GM12878 (cell line): ENCODE measurements around the gene USP2. TPM values are rescaled to one million over a fixed set of nuclear protein-coding genes. Genes with fewer than 3 reads are reported as not detected.

Source experiments
- ATAC-seq: fragments of 200-7000 bp; cut with Tn5 transposase; 3 replicates; pipeline ENCODE4 v1.9.1; 2020; ENCODE audit warnings: mild to moderate bottlenecking, moderate library complexity
- BruUV-seq: library from RNA; stranded (reverse); fragments of 400-500 nt; replicated peaks from 2 replicates; lab custom pipeline; 2021; lab: Mats Ljungman, UMichigan
- CTCF ChIA-PET: fragments of 300-600 bp; sonication (Branson Sonifier 250); formaldehyde crosslinking; extraction: SDS; loops from one replicate; lab custom pipeline; 2021; ENCODE audit warnings: inconsistent platforms; lab: Yijun Ruan, JAX
- POLR2A ChIA-PET: fragments of 350-600 bp; formaldehyde crosslinking; extraction: SDS; loops from one replicate; lab custom pipeline; 2021; ENCODE audit warnings: inconsistent platforms; lab: Charles Lee
- RAD21 ChIA-PET: fragments of 300-600 bp; sonication (Branson Sonifier 250); formaldehyde crosslinking; loops from one replicate; lab custom pipeline; 2023; ENCODE audit warnings: antibody characterized with exemption; ENCODE audit not compliant: unreplicated experiment; lab: Charles Lee
- SMC1A ChIA-PET: fragments of 300-600 bp; sonication (Branson Sonifier 250); formaldehyde crosslinking; loops from one replicate; lab custom pipeline; 2023; ENCODE audit not compliant: unreplicated experiment, uncharacterized antibody; lab: Charles Lee
- DNase-seq: peaks from one replicate; pipeline ENCODE4 v3.0.0-alpha.2; 2011; ENCODE audit warnings: low read depth, low spot score
- FAIRE-seq: peaks from 3 replicates; lab custom pipeline; 2011; peaks lifted over from hg19 to GRCh38; lab: Jason Lieb, UNC
- H2AFZ ChIP-seq: 2 replicates; pipeline ENCODE4 v1.6.0; 2011; ENCODE audit warnings: low read depth, low read length, control low read depth; ENCODE audit not compliant: control insufficient read depth
- H3K27ac ChIP-seq: 2 replicates; pipeline ENCODE4 v1.5.1; 2011; ENCODE audit warnings: control low read depth; ENCODE audit not compliant: control insufficient read depth, insufficient read depth
- H3K27me3 ChIP-seq, 2 experiments: replicated peaks in 1 of 2; 2 replicates each; pipeline versions ENCODE4 v1.6.0 to v1.6.1; 2011; ENCODE audit warnings: low read length in 1 of 2; ENCODE audit not compliant: control insufficient read depth in 2 of 2, insufficient read depth in 2 of 2
- H3K36me3 ChIP-seq, 2 experiments: 2 replicates each; pipeline ENCODE4 v1.5.1; 2011; ENCODE audit warnings: low read length in 1 of 2; ENCODE audit not compliant: control insufficient read depth in 2 of 2, insufficient read depth in 2 of 2
- H3K4me1 ChIP-seq: 2 replicates; pipeline ENCODE4 v1.6.1; 2011; ENCODE audit warnings: mild to moderate bottlenecking, low read length, moderate library complexity, mixed read lengths; ENCODE audit not compliant: control insufficient read depth, insufficient read depth
- H3K4me2 ChIP-seq: 2 replicates; pipeline ENCODE4 v1.6.0; 2011; ENCODE audit warnings: control low read depth; ENCODE audit not compliant: control insufficient read depth, insufficient read depth
- H3K4me3 ChIP-seq: fragments of 200-600 bp; sonication (generic); 2 replicates; pipeline ENCODE4 v1.5.1; 2016
- H3K79me2 ChIP-seq: 2 replicates; pipeline ENCODE4 v1.6.0; 2011; ENCODE audit warnings: low read length; ENCODE audit not compliant: control insufficient read depth, insufficient read depth
- H3K9ac ChIP-seq: 2 replicates; pipeline ENCODE4 v1.8.0; 2011; ENCODE audit warnings: low read length, control low read depth, mixed read lengths; ENCODE audit not compliant: control insufficient read depth, insufficient read depth
- H3K9me3 ChIP-seq: replicated peaks from 3 replicates; pipeline ENCODE4 v1.5.1; 2011; ENCODE audit warnings: mild to moderate bottlenecking, low read length; ENCODE audit not compliant: control insufficient read depth, insufficient read depth
- H4K20me1 ChIP-seq: 2 replicates; pipeline ENCODE4 v1.6.0; 2011; ENCODE audit not compliant: control insufficient read depth, insufficient read depth
- ASH2L ChIP-seq: fragments of 300-600, 200-600 bp; sonication (generic); IDR thresholded peaks from 2 replicates; pipeline ENCODE4 v1.6.1; 2017; ENCODE audit warnings: low read depth, mild to moderate bottlenecking, borderline replicate concordance
- ATF7 ChIP-seq: fragments of 450-650 bp; IDR thresholded peaks from 2 replicates; pipeline ENCODE4 v1.6.1; 2016; ENCODE audit warnings: low read depth, mild to moderate bottlenecking
- CBFB ChIP-seq: IDR thresholded peaks from 2 replicates; pipeline ENCODE4 v1.6.1; 2016; ENCODE audit warnings: antibody characterized with exemption, low read depth
- CHD2 ChIP-seq: IDR thresholded peaks from 2 replicates; pipeline ENCODE4 v1.6.1; 2011; ENCODE audit warnings: low read depth, low read length, improper control_type of control experiment, borderline replicate concordance
- DPF2 ChIP-seq: fragments of 450-650 bp; IDR thresholded peaks from 2 replicates; pipeline ENCODE4 v1.6.1; 2017; ENCODE audit warnings: mild to moderate bottlenecking
- EGR1 ChIP-seq, 2 experiments: IDR thresholded peaks; 1 replicate in 1 of 2; 2 replicates in 1 of 2; pipeline ENCODE4 v1.6.1; 2011 to 2012; ENCODE audit warnings: low read depth in 2 of 2, low read length in 2 of 2, borderline replicate concordance in 1 of 2, mild to moderate bottlenecking in 1 of 2, moderate library complexity in 1 of 2
- ESRRA ChIP-seq: IDR thresholded peaks from 2 replicates; pipeline ENCODE4 v1.6.1; 2012; ENCODE audit warnings: mild to moderate bottlenecking, low read length, improper control_type of control experiment
- IKZF1 ChIP-seq: fragments of 450-650 bp; conservative IDR thresholded peaks from 2 replicates; pipeline ENCODE4 v1.6.1; 2017; ENCODE audit warnings: antibody characterized with exemption, mild to moderate bottlenecking
- LARP7 ChIP-seq: fragments of 450-650 bp; IDR thresholded peaks from 2 replicates; pipeline ENCODE4 v1.6.1; 2017; ENCODE audit warnings: mild to moderate bottlenecking
- MEF2B ChIP-seq: fragments of 450-650 bp; IDR thresholded peaks from 2 replicates; pipeline ENCODE4 v1.6.1; 2018; ENCODE audit warnings: mild to moderate bottlenecking, moderate library complexity; ENCODE audit not compliant: partially characterized antibody, poor library complexity, severe bottlenecking
- NR2F1 ChIP-seq: fragments of 450-650 bp; conservative IDR thresholded peaks from 2 replicates; pipeline ENCODE4 v1.6.1; 2017; ENCODE audit warnings: mild to moderate bottlenecking
- PAX5 ChIP-seq: IDR thresholded peaks from 2 replicates; pipeline ENCODE4 v1.6.1; 2011; ENCODE audit warnings: low read depth, low read length, borderline replicate concordance
- RAD21 ChIP-seq: IDR thresholded peaks from 2 replicates; pipeline ENCODE4 v1.6.1; 2011; ENCODE audit warnings: mild to moderate bottlenecking, low read depth, low read length, moderate library complexity; ENCODE audit not compliant: insufficient read depth
- RB1 ChIP-seq: fragments of 450-650 bp; formaldehyde crosslinking; IDR thresholded peaks from 2 replicates; pipeline ENCODE4 v1.6.1; 2017; ENCODE audit warnings: mild to moderate bottlenecking, borderline replicate concordance
- SKIL ChIP-seq: fragments of 450-650 bp; IDR thresholded peaks from 2 replicates; pipeline ENCODE4 v1.6.1; 2017; ENCODE audit warnings: mild to moderate bottlenecking, low read depth, inconsistent platforms; ENCODE audit not compliant: poor library complexity, severe bottlenecking
- SMC3 ChIP-seq: IDR thresholded peaks from 2 replicates; pipeline ENCODE4 v1.6.1; 2011; ENCODE audit warnings: low read length, improper control_type of control experiment, borderline replicate concordance
- SPI1 ChIP-seq: IDR thresholded peaks from 2 replicates; pipeline ENCODE4 v1.6.1; 2011; ENCODE audit warnings: low read depth, mild to moderate bottlenecking, low read length, moderate library complexity, borderline replicate concordance; ENCODE audit not compliant: insufficient read depth
- ZBED1 ChIP-seq: IDR thresholded peaks from 2 replicates; pipeline ENCODE4 v1.6.1; 2016; ENCODE audit warnings: borderline replicate concordance
- ZNF24 ChIP-seq: fragments of 450-650 bp; IDR thresholded peaks from 2 replicates; pipeline ENCODE4 v1.6.1; 2017; ENCODE audit warnings: antibody characterized with exemption, mild to moderate bottlenecking
- ZNF622 ChIP-seq: fragments of 450-650 bp; IDR thresholded peaks from 2 replicates; pipeline ENCODE4 v1.6.1; 2017; ENCODE audit warnings: mild to moderate bottlenecking, inconsistent platforms
- WGBS: methylation state at CpG from one replicate; pipeline ENCODE4 v1.1.6; 2016; ENCODE audit warnings: low lambda C conversion rate; ENCODE audit not compliant: insufficient replicate concordance, insufficient coverage; ENCODE audit errors: missing lambda C conversion rate; 5-methylcytosine and 5-hydroxymethylcytosine counted together
- in situ Hi-C: fragments of 300-500 bp; cut with MboI; formaldehyde crosslinking; loops from 9 replicates; pipeline ENCODE4 v1.14.3; 2018; ENCODE audit warnings: mixed read lengths
- intact Hi-C: fragments of 100-400 bp; cut with micrococcal nuclease; formaldehyde crosslinking; loops from one replicate; pipeline ENCODE4 v1.14.2; 2022; ENCODE audit not compliant: unreplicated experiment
- polyA plus RNA-seq, 11 experiments: library from polyadenylated mRNA; depleted of rRNA in 4 of 11; unstranded in 6 of 11; stranded (reverse) in 5 of 11; fragments of >200 nt; fragmentation: Nextera tagmentation in 4 of 11; fragmentation: Illumina TruSeq in 1 of 11; extraction: Ambion mirVana in 4 of 11; extraction: Trizol in 1 of 11; gene quantifications; 1 replicate in 1 of 11; 2 replicates in 10 of 11; pipeline versions ENCODE4 v1.2.1 to v1.2.3, GENCODE V29; 2011 to 2016; ENCODE audit warnings: inconsistent platforms in 2 of 11, missing spikeins in 2 of 11, low read depth in 1 of 11
- total RNA-seq, 4 experiments: library from RNA; depleted of rRNA in 3 of 4; stranded (reverse); fragments of >200 nt in 3 of 4; fragmentation: Illumina TruSeq in 1 of 4; extraction: Trizol in 1 of 4; gene quantifications; 2 replicates each; pipeline versions ENCODE4 v1.2.1 to v1.2.3, GENCODE V29; 2013 to 2021
- TF ChIP-seq, protein P1 (sequence below), 3 experiments: IDR thresholded peaks in 2 of 3; conservative IDR thresholded peaks in 1 of 3; 2 replicates each; pipeline ENCODE4 v1.5.1; 2011; ENCODE audit warnings: low read depth in 3 of 3, low read length in 3 of 3, mild to moderate bottlenecking in 3 of 3, control low read depth in 2 of 3, moderate library complexity in 2 of 3, inconsistent platforms in 1 of 3, mixed read lengths in 1 of 3; ENCODE audit not compliant: control insufficient read depth in 2 of 3, insufficient read depth in 1 of 3; ENCODE audit errors: extremely low read depth in 1 of 3

The USP2 gene
- total and polyA plus RNA-seq, 10 of the 15 experiments (the other 5 are each of a cell fraction or from before 2014, with no cell fraction given), result 0.03 to 0.13 (median 0.06) TPM; not detected in 4

- POLR2A ChIA-PET, result no interaction called here
- H2AFZ ChIP-seq, result no peak overlapping the region
- H3K9ac ChIP-seq, result no peak overlapping the region
- BruUV-seq, result no TSS peak
- no peaks in the 10 kb centered on the region for H3K9me3 ChIP-seq
- H3K4me2 ChIP-seq, result 0 out of 2 replicates have a peak overlapping the region, but pooled peaks have one; percentile 9
- DNase-seq (no peak), FAIRE-seq (no peak), ATAC-seq (peak; percentile 63)
- H4K20me1 ChIP-seq, result no peaks in the 10 kb centered on the region
- H3K36me3 ChIP-seq, result no peaks in the 10 kb centered on the region
- WGBS, result 33% methylated on average over 54 of the region's 86 CpGs
- no peak overlapping the region for H3K4me3 ChIP-seq
- peaks cover 9% of the 10 kb centered on the region for H3K79me2 ChIP-seq
- in situ Hi-C loops (no loop called here), intact Hi-C loops (loop anchor here (5.0 kb wide), 2 partner anchors 133 to 272 kb away; partner anchors contain the start of gene VPS11)
- SMC1A ChIA-PET, result interaction anchor here (1.1 to 1.5 kb wide), 2 partner anchors 18 to 77 kb away, joined by 3 read pairs; no protein-coding TSS in a partner anchor
- peaks cover 8% of the 10 kb centered on the region for H3K4me1 ChIP-seq
- no peak overlapping the region for H3K27ac ChIP-seq
- CTCF ChIA-PET, result interaction anchor here (0.6 to 3.7 kb wide), 12 partner anchors 8 to 475 kb away, joined by 3 to 45 read pairs (median 4); partner anchors contain the start of genes MFRP, NLRX1 and USP2
- H3K27me3 ChIP-seq, result peaks cover 9 to 11% of the 10 kb centered on the region in 2 experiments
- RAD21 ChIA-PET, result no interaction called here
- TF ChIP-seq DPF2, result 0 out of 2 replicates have a peak, but pooled peaks have one; percentile 39
- TF ChIP-seq, protein P1, sequence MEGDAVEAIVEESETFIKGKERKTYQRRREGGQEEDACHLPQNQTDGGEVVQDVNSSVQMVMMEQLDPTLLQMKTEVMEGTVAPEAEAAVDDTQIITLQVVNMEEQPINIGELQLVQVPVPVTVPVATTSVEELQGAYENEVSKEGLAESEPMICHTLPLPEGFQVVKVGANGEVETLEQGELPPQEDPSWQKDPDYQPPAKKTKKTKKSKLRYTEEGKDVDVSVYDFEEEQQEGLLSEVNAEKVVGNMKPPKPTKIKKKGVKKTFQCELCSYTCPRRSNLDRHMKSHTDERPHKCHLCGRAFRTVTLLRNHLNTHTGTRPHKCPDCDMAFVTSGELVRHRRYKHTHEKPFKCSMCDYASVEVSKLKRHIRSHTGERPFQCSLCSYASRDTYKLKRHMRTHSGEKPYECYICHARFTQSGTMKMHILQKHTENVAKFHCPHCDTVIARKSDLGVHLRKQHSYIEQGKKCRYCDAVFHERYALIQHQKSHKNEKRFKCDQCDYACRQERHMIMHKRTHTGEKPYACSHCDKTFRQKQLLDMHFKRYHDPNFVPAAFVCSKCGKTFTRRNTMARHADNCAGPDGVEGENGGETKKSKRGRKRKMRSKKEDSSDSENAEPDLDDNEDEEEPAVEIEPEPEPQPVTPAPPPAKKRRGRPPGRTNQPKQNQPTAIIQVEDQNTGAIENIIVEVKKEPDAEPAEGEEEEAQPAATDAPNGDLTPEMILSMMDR (IDR thresholded peaks at IDR 0.05 in 2 of 3, conservative IDR thresholded peaks at IDR 0.05 in 1 of 3; ENCODE audit: control insufficient read depth in 2 of 3, extremely low read depth in 1 of 3, insufficient read depth in 1 of 3, low read depth in 3 of 3, low read length in 3 of 3), result peak; percentile 48 to 76 (median 49)
- 0 out of 2 replicates have a peak, but pooled peaks have one; percentile 34 for TF ChIP-seq IKZF1
- TF ChIP-seq NR2F1, result 0 out of 2 replicates have a peak, but pooled peaks have one; percentile 26
- TF ChIP-seq ZNF24, result no peak
- no peak for TF ChIP-seq RB1
- no peak for TF ChIP-seq ZNF622
- TF ChIP-seq ASH2L, result no peak
- no peak for TF ChIP-seq SKIL
- TF ChIP-seq ZBED1, result no peak
- no peak for TF ChIP-seq ATF7
- TF ChIP-seq SPI1, result no peak
- no peak for TF ChIP-seq PAX5
- TF ChIP-seq LARP7, result 0 out of 2 replicates have a peak, but pooled peaks have one; percentile 37
- 0 out of 2 replicates have a peak, but pooled peaks have one; percentile 34 for TF ChIP-seq CHD2
- TF ChIP-seq SMC3, result peak; percentile 27; the same call in 1 of the 2 replicates
- TF ChIP-seq CBFB, result no peak
- no peak for TF ChIP-seq EGR1 (IDR thresholded peaks at IDR 0.05; ENCODE audit: borderline replicate concordance in 1 of 2, low read depth in 2 of 2, low read length in 2 of 2)
- no peak for TF ChIP-seq ESRRA
- TF ChIP-seq MEF2B, result no peak
- TF ChIP-seq RAD21, result peak; percentile 25; the same call in 1 of the 2 replicates
Measured at GRCh38 chr11:119339589-119340334, 41.7 kb downstream of the USP2 start.
